Measurements from ENCODE around the gene KCNN3. TPM values are rescaled to one million over a fixed set of nuclear protein-coding genes. Genes with fewer than 3 reads are reported as not detected.

The KCNN3 gene
- total RNA-seq, 1 experiment from 2014 or later = 0.73 TPM

GRCh38 chr1:154824179-154825000 is 45.7 kb downstream of the KCNN3 start:
- ChIA-PET POLR2A (ENCODE audit: low non-redundant PET) (no interaction called here), CTCF (no interaction called here)
- Histone ChIP-seq H3K27ac (ENCODE audit: low read depth, low read length, poor library complexity, severe bottlenecking) (no peak overlapping the region), H3K9me3 (ENCODE audit: low read depth, low read length, poor library complexity, severe bottlenecking) (no peaks in the 10 kb centered on the region), H3K36me3 (ENCODE audit: insufficient read depth, low read length, poor library complexity, severe bottlenecking) (no peaks in the 10 kb centered on the region), H3K4me3 (ENCODE audit: low read depth, low read length, poor library complexity, severe bottlenecking) (no peak overlapping the region), H3K27me3 (replicated peaks; ENCODE audit: insufficient read depth, low read depth, low read length, poor library complexity) (no peaks in the 10 kb centered on the region), H3K4me1 (ENCODE audit: insufficient read depth, low read length, poor library complexity, severe bottlenecking) (no peaks in the 10 kb centered on the region)
- intact Hi-C loops (cut with micrococcal nuclease; ENCODE audit: unreplicated experiment) = no loop called here
- DNase-seq (ENCODE audit: low spot score) = no peak
- no peak for TF ChIP-seq EZH2 (IDR thresholded peaks at IDR 0.05; ENCODE audit: borderline replicate concordance, low read depth, low read length, poor library complexity, severe bottlenecking)
- TF ChIP-seq CTCF (conservative IDR thresholded peaks at IDR 0.05; ENCODE audit: low read depth, low read length) = no peak
- BruUV-seq (replicated peaks) = no TSS peak

DNA sequence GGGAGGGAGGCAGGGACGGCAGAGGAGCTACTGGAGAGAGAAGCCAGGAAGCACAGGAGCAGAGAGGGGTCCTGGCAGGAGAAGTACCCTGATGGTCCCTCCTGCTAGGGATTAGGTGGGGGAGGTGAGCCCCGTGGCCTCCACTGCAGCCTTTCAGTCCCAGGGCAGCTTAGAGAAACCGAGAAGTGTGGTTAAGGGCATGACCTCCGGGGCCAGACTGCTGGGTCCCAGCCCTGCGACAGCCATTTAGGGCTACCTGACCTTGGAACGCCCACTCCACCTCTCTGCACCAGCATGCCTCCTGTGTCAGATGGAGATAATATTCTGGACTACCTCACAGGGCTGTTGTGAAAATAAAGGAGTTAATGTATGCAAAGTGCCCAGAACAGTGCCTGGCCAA is 47.4 kb downstream of the KCNN3 start:
- BruUV-seq (replicated peaks) = no TSS peak

DNA sequence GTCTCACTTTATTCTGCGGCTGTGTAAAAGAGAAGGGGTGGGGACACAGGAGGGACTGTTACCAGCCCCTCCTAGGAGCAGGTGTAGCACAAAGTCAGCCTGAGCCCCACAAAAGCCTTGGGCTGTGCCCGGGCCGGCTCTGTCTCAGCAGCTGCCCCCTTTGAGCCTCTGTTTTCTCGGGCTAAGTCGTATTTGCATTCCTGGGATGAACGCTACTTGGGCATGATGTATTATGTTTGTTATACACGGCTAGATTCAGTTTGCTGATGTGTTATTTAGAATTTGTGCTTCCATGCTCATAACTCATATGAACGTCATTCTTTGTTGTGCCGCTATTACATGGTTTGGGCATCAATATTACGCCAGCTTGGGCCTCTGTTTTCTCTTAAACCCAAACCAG is 47.8 kb downstream of the KCNN3 start:
- CTCF ChIA-PET = no interaction called here
- H3K4me3 ChIP-seq (ENCODE audit: low read depth, low read length, poor library complexity, severe bottlenecking) = no peak overlapping the region
- no peaks in the 10 kb centered on the region for H3K36me3 ChIP-seq (ENCODE audit: insufficient read depth, low read length, poor library complexity, severe bottlenecking)
- no peak for TF ChIP-seq CTCF (conservative IDR thresholded peaks at IDR 0.05; ENCODE audit: low read depth, low read length)
- TF ChIP-seq EZH2 (IDR thresholded peaks at IDR 0.05; ENCODE audit: borderline replicate concordance, low read depth, low read length, poor library complexity, severe bottlenecking) = no peak
- no peak overlapping the region for H3K27ac ChIP-seq (ENCODE audit: low read depth, low read length, poor library complexity, severe bottlenecking)
- H3K9me3 ChIP-seq (ENCODE audit: low read depth, low read length, poor library complexity, severe bottlenecking) = no peaks in the 10 kb centered on the region
- no TSS peak for BruUV-seq (replicated peaks)
- no peaks in the 10 kb centered on the region for H3K27me3 ChIP-seq (replicated peaks; ENCODE audit: insufficient read depth, low read depth, low read length, poor library complexity)
- H3K4me1 ChIP-seq (ENCODE audit: insufficient read depth, low read length, poor library complexity, severe bottlenecking) = peaks cover 2% of the 10 kb centered on the region
- POLR2A ChIA-PET (ENCODE audit: low non-redundant PET) = no interaction called here
- no peak for DNase-seq (ENCODE audit: low spot score)
- intact Hi-C loops (cut with micrococcal nuclease; ENCODE audit: unreplicated experiment) = no loop called here

More for the DNA sequence above, 47.4 kb downstream of the KCNN3 start:
- no peak for TF ChIP-seq EZH2 (IDR thresholded peaks at IDR 0.05; ENCODE audit: borderline replicate concordance, low read depth, low read length, poor library complexity, severe bottlenecking)
- no peak for TF ChIP-seq CTCF (conservative IDR thresholded peaks at IDR 0.05; ENCODE audit: low read depth, low read length)
- Histone ChIP-seq H3K27me3 (replicated peaks; ENCODE audit: insufficient read depth, low read depth, low read length, poor library complexity) (no peaks in the 10 kb centered on the region), H3K36me3 (ENCODE audit: insufficient read depth, low read length, poor library complexity, severe bottlenecking) (no peaks in the 10 kb centered on the region), H3K27ac (ENCODE audit: low read depth, low read length, poor library complexity, severe bottlenecking) (no peak overlapping the region), H3K4me1 (ENCODE audit: insufficient read depth, low read length, poor library complexity, severe bottlenecking) (no peaks in the 10 kb centered on the region), H3K9me3 (ENCODE audit: low read depth, low read length, poor library complexity, severe bottlenecking) (no peaks in the 10 kb centered on the region), H3K4me3 (ENCODE audit: low read depth, low read length, poor library complexity, severe bottlenecking) (no peak overlapping the region)
- ChIA-PET POLR2A (ENCODE audit: low non-redundant PET) (no interaction called here), CTCF (no interaction called here)
- no peak for DNase-seq (ENCODE audit: low spot score)
- intact Hi-C loops (cut with micrococcal nuclease; ENCODE audit: unreplicated experiment) = no loop called here
